PC-9 (cell line): ENCODE results near the gene CLEC12A.

Experiments
- EZH2 ChIP-seq: fragments of 200-600 bp; sonication (generic); IDR thresholded peaks from 2 replicates; pipeline ENCODE4 v1.8.0; 2017; ENCODE audit warnings: antibody characterized with exemption, low read depth
- TF ChIP-seq, protein P1 (sequence below): fragments of 200-600 bp; sonication (generic); conservative IDR thresholded peaks from 2 replicates; pipeline ENCODE4 v1.6.1; 2017; ENCODE audit warnings: mixed run types, antibody characterized with exemption, mild to moderate bottlenecking, moderate library complexity

DNA sequence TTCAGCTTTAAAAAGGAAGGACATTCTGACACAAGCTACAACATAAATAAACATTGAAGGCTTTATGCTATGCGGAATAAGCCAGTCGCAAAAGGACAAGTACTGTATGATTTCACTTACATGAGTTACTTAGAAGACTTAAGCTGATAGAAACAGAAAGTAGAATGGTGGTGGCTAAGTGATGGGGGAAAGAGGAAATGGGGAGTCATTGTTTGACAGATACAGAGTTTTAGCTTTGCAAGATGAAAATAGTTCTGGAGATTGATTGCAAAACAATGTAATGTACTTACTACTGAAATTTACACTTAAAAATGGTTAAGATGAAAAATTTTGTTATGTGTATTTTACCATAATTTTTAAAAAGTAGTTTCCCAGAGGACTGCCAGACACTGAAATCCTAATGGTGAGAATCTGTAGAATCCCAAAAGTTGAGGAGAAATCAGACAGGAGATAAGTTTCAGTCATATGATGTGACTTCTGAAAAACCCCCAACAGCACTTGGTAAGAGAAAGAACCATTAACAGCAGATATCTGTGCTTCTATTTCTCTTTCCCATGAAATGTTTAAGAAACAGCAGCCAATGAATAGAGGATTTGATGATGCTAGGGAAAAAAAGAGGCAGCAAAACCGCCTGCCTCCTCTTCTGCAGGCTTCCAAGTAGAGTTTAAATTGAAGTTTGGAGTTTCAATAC is 22.5 kb upstream of the CLEC12A start:
- TF ChIP-seq, protein P1, sequence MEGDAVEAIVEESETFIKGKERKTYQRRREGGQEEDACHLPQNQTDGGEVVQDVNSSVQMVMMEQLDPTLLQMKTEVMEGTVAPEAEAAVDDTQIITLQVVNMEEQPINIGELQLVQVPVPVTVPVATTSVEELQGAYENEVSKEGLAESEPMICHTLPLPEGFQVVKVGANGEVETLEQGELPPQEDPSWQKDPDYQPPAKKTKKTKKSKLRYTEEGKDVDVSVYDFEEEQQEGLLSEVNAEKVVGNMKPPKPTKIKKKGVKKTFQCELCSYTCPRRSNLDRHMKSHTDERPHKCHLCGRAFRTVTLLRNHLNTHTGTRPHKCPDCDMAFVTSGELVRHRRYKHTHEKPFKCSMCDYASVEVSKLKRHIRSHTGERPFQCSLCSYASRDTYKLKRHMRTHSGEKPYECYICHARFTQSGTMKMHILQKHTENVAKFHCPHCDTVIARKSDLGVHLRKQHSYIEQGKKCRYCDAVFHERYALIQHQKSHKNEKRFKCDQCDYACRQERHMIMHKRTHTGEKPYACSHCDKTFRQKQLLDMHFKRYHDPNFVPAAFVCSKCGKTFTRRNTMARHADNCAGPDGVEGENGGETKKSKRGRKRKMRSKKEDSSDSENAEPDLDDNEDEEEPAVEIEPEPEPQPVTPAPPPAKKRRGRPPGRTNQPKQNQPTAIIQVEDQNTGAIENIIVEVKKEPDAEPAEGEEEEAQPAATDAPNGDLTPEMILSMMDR = no peak
- no peak for TF ChIP-seq EZH2
